ENCODE results near the gene SLC25A4. TPM values are rescaled to one million over a fixed set of nuclear protein-coding genes. Genes with fewer than 3 reads are reported as not detected.

SLC25A4 gene
- total and polyA plus RNA-seq, 2 of the 13 experiments (the other 11 are each of a cell fraction or from before 2014, with no cell fraction given), result 30.3 to 42.1 TPM

- Histone ChIP-seq H3K79me2 (ENCODE audit: insufficient read depth, low read length) (no peaks in the 10 kb centered on the region), H2AFZ (ENCODE audit: low read length) (no peak overlapping the region), H3K4me3 (replicated peaks in 1 of 3; ENCODE audit: insufficient read depth in 1 of 3, low read depth in 2 of 3, low read length in 3 of 3) (no peak overlapping the region), H3K36me3 (replicated peaks in 1 of 2; ENCODE audit: control insufficient read depth in 1 of 2, insufficient read depth in 2 of 2, low read length in 2 of 2) (no peaks in the 10 kb centered on the region), H3K27me3 (ENCODE audit: control insufficient read depth in 1 of 2, insufficient read depth in 2 of 2, low read length in 2 of 2) (peaks cover 0 to 12% of the 10 kb centered on the region in 2 experiments; a peak in 2 of 5 replicates), H4K20me1 (ENCODE audit: insufficient read depth, low read length) (no peaks in the 10 kb centered on the region), H3K9me3 (ENCODE audit: low read length) (no peaks in the 10 kb centered on the region), H3K9ac (ENCODE audit: insufficient read depth, low read depth, low read length) (no peak overlapping the region), H3K27ac (ENCODE audit: extremely low read length, insufficient read depth, low read length) (no peak overlapping the region), H3K4me2 (ENCODE audit: low read depth, low read length) (no peak overlapping the region), H3K4me1 (ENCODE audit: insufficient read depth, low read length) (0 out of 2 replicates have a peak, but pooled peaks cover 2% of the 10 kb centered on the region)
- no peak for FAIRE-seq
- in situ Hi-C loops (cut with HindIII; ENCODE audit: extremely low pct_ligation_motif_present, low pct_unique_long_range_greater_than_20kb) (no loop called here), intact Hi-C loops (cut with micrococcal nuclease; ENCODE audit: unreplicated experiment) (no loop called here)
- POLR2A ChIA-PET, result no interaction called here
- ATAC-seq, result no peak
- WGBS (ENCODE audit: low lambda C conversion rate), result 18% methylated on average over 6 of the region's 8 CpGs
- TF ChIP-seq ZNF343 (CRISPR knock-in tag; IDR thresholded peaks at IDR 0.05), result no peak
- no peak for TF ChIP-seq ZNF83 (CRISPR knock-in tag; IDR thresholded peaks at IDR 0.05; ENCODE audit: borderline replicate concordance)
- no peak for TF ChIP-seq IKZF5 (CRISPR knock-in tag; IDR thresholded peaks at IDR 0.05)
- no peak for TF ChIP-seq BORCS8-MEF2B (CRISPR knock-in tag; IDR thresholded peaks at IDR 0.05)
- no peak for TF ChIP-seq ZNF17 (CRISPR knock-in tag; IDR thresholded peaks at IDR 0.05)
- TF ChIP-seq FOXO4 (CRISPR knock-in tag; conservative IDR thresholded peaks at IDR 0.05), result no peak
- no peak for TF ChIP-seq AHR (CRISPR knock-in tag; IDR thresholded peaks at IDR 0.05)
- no peak for TF ChIP-seq REXO4 (CRISPR knock-in tag; IDR thresholded peaks at IDR 0.05; ENCODE audit: borderline replicate concordance)
- no peak for TF ChIP-seq AFF4 (CRISPR knock-in tag; IDR thresholded peaks at IDR 0.05)
- no peak for TF ChIP-seq CHD2 (IDR thresholded peaks at IDR 0.05; ENCODE audit: low read depth, low read length)
- no peak for TF ChIP-seq JARID2 (CRISPR knock-in tag; IDR thresholded peaks at IDR 0.05; ENCODE audit: insufficient replicate concordance)
- TF ChIP-seq ZNF350 (CRISPR knock-in tag; IDR thresholded peaks at IDR 0.05; ENCODE audit: borderline replicate concordance, low read depth), result no peak
- no peak for TF ChIP-seq MED1 (CRISPR knock-in tag; IDR thresholded peaks at IDR 0.05)
- TF ChIP-seq NFE2L1 (CRISPR knock-in tag; IDR thresholded peaks at IDR 0.05; ENCODE audit: borderline replicate concordance), result no peak
- CTCF ChIA-PET (ENCODE audit: low intra/inter-chr PET ratio, low total read pairs), result no interaction called here
- no TSS peak for BruUV-seq (replicated peaks)
- DNase-seq (ENCODE audit: low spot score), result no peak
These were observed 43.9 kb upstream of the SLC25A4 start for GRCh38 chr4:185099024-185099682.
